Endothelial cell of umbilical vein (primary cell): ENCODE data around the gene FOXD4L4. TPM values are rescaled to one million over a fixed set of nuclear protein-coding genes. Genes with fewer than 3 reads are reported as not detected.

Experiments used
- polyA plus RNA-seq, 4 experiments: library from polyadenylated mRNA; depleted of rRNA in 3 of 4; stranded (reverse) in 3 of 4; unstranded in 1 of 4; fragments of >200 nt; gene quantifications; 2 replicates each; pipeline versions ENCODE4 v1.2.1 to v1.2.3, GENCODE V29; 2011 to 2012; ENCODE audit warnings: missing spikeins in 1 of 4
- total RNA-seq: library from RNA; stranded (reverse); gene quantifications from 2 replicates; pipeline ENCODE4 v1.2.3, GENCODE V29; 2021

FOXD4L4 gene
- total and polyA plus RNA-seq, 2 donors (not counting 3 experiments of a cell fraction or from before 2014, with no cell fraction given): 0.15 TPM; not detected in 1

Other genes starting within 250 kb of the FOXD4L4 start
- 36.0 and 79.8 TPM in 2 replicates for gene ZNG1E, start 61.2 kb upstream of the FOXD4L4 start, total RNA-seq
- 19.5 and 20.7 TPM in 2 replicates for gene ZNG1E, start 61.2 kb upstream of the FOXD4L4 start, polyA plus RNA-seq